ENCODE measurements around the gene SERPINE2. TPM values are rescaled to one million over a fixed set of nuclear protein-coding genes. Genes with fewer than 3 reads are reported as not detected.

The SERPINE2 gene
- total RNA-seq, 1 donor from 2014 or later, result 19.2 TPM

Other genes with a start within 250 kb of the SERPINE2 start
- 12.7 and 13.9 TPM in 2 replicates for gene AP1S3, start 201.7 kb downstream of the SERPINE2 start, total RNA-seq
- 22.2 and 23.3 TPM in 2 replicates for gene WDFY1, start 94.0 kb downstream of the SERPINE2 start, total RNA-seq
- 33.6 and 34.3 TPM in 2 replicates for gene MRPL44, start 81.8 kb downstream of the SERPINE2 start, total RNA-seq

All from activated T-helper 2 cell treated with anti-CD3 and anti-CD28 coated beads, Interferon-gamma antibody, Interleukin-2, Interleukin-4, amounts not matched to agents 10 μg/mL and 5 μg/mL and 100 μg/mL, durations not matched to agents 14 hours and 24 hours and 36 hours (primary cell).